GM12874 (cell line): Measurements from ENCODE around the gene FAF1.

Source experiments
- TF ChIP-seq, protein P1 (sequence below): IDR thresholded peaks from 2 replicates; pipeline ENCODE4 v1.5.1; 2011; ENCODE audit warnings: low read depth, mild to moderate bottlenecking, control low read depth, low read length, moderate library complexity; ENCODE audit not compliant: insufficient read depth

The FAF1 gene

DNA sequence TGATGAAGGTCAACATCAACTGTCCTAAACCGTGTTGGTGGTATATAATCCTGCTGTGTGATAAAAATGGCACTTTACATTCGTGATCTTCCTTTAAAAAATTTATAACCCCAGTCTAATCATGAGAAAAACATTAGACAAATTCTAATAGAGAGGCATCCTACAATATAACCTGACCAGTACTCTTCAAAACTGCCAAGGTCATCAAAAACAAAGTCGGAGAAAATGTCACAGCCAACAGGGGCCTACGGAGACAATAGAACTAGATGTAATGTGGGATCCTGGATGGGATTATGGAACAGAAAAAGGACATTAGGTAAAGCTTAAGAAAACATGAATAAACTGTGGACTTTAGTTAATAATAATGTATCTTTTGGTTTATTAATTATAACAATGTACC, 34.9 kb upstream of the FAF1 start:
- TF ChIP-seq, protein P1, sequence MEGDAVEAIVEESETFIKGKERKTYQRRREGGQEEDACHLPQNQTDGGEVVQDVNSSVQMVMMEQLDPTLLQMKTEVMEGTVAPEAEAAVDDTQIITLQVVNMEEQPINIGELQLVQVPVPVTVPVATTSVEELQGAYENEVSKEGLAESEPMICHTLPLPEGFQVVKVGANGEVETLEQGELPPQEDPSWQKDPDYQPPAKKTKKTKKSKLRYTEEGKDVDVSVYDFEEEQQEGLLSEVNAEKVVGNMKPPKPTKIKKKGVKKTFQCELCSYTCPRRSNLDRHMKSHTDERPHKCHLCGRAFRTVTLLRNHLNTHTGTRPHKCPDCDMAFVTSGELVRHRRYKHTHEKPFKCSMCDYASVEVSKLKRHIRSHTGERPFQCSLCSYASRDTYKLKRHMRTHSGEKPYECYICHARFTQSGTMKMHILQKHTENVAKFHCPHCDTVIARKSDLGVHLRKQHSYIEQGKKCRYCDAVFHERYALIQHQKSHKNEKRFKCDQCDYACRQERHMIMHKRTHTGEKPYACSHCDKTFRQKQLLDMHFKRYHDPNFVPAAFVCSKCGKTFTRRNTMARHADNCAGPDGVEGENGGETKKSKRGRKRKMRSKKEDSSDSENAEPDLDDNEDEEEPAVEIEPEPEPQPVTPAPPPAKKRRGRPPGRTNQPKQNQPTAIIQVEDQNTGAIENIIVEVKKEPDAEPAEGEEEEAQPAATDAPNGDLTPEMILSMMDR, result no peak

- TF ChIP-seq, protein P1, result no peak
Observed at GRCh38 chr1:50993645-50994044, 33.6 kb upstream of the FAF1 start.

DNA sequence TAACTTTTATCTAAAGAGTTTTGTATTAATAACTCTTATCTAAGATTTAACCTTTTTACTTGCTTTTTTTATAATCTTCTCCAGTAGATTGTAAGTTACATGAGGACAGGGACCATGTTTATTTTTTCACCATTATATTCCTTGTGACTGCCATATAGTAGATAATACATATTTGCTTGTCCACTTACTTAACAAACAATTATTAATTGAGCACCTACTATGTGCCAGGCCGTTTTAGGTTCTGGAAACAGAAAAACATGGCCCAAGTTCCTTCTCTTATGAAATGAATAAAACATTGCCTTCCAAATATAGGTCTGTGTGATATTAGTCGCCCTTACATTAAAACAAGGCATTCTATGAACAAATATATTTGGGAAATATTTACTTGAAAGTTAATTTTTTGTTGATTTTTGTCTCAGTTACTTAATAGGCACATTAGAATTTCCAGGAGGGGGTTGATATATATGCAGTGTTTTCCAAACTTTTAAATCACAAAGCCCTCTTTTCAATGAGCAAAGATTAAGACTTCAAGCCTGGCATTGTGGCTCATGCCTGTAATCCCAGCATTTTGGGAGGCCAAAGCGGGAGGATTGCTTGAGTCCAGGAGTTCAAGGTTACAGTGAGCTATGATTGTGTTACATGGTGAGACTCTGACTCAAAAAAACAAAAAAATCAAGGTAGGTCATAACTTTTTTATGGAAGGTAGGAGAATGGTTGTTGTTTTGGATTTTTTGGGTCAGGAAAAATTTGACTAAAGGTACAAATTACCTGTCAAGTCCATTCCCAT, 32.7 kb upstream of the FAF1 start:
- TF ChIP-seq, protein P1, result no peak

- TF ChIP-seq, protein P1, result no peak
Observed at GRCh38 chr1:50989694-50990093, 29.6 kb upstream of the FAF1 start.

GRCh38 chr1:50986653-50987052, 26.6 kb upstream of the FAF1 start:
- TF ChIP-seq, protein P1, result no peak

GRCh38 chr1:50985094-50985493, 25.0 kb upstream of the FAF1 start:
- TF ChIP-seq, protein P1, result no peak

DNA sequence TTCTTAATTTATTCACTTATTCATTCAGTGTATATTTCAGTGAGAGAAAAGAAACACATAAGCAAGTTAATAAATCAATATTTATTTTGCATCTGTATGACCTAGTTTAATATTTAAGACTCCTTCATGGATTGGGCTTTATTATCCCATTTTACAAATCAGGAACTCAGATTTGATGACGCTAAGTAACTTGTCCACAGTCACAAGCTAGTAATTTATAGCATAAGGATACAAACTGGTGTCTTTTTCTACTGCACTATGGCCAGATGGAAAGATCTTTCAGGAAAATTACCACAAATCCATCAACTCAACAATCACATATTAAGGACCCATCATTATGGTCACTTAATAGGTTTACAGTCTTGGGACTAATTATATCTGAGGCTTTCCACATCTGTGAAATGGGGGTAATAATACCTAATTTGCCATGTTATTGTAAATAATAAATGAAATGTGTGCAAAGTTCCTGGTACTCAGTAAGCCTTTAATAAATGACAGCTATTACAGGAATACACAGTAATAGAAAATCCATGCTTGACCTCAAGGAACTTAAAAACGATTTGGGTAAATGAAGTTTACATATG, 23.2 kb upstream of the FAF1 start:
- TF ChIP-seq, protein P1, result no peak
